ENCODE results near the gene THSD7A.
"Not testable (repeated sequence)": the region's sequence is repeated elsewhere in the genome, so short reads cannot be mapped to it uniquely, and the experiment has no call there.

Gene THSD7A

DNA sequence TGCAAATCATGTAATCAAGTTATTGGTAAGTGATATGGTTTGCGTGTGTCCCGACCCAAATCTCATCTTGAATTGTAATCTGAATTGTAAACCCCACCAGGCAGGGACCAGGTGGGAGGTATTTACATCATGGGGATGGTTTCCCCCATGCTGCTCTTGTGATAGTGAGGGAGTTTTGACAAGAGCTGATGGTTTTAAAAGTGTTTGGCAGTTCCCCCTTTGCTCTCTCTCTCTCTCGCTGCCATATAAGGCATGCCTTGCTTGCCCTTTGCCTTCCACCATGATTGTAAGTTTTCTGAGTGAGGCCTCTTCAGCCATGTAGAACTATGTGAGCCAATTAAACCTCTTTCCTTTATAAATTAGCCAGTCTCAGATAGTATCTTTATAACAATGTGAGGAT is 302.6 kb downstream of the THSD7A start:
- no peaks in the 10 kb centered on the region for H3K9me3 Mint-ChIP-seq

DNA sequence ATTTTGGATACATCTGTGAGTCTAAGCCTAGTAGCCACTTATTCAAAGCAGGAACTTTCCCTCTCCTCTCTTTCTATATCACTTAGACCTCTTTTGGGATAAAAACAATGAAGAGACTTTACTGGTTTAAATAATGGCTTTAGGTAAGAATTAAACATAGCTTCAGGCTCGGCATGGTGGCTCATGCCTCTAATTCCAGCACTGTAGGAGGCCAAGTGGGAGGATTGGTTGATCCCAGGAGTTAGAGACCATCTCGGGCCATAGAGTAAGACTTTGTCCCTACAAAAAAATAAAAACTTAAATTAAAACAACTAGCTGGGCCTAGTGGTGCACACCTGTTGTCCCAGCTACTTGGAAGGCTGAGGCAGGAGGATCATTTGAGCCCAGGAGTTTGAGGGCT is 304.3 kb downstream of the THSD7A start:
- Mint-ChIP-seq H3K4me3 (no peak overlapping the region), H3K4me1 (no peaks in the 10 kb centered on the region), H3K9me3 (no peaks in the 10 kb centered on the region), H3K36me3 (ENCODE audit: low read depth) (peaks cover 29% of the 10 kb centered on the region), H3K27me3 (ENCODE audit: low read depth) (no peaks in the 10 kb centered on the region), H3K27ac (no peak overlapping the region)
- TF ChIP-seq, protein P1, sequence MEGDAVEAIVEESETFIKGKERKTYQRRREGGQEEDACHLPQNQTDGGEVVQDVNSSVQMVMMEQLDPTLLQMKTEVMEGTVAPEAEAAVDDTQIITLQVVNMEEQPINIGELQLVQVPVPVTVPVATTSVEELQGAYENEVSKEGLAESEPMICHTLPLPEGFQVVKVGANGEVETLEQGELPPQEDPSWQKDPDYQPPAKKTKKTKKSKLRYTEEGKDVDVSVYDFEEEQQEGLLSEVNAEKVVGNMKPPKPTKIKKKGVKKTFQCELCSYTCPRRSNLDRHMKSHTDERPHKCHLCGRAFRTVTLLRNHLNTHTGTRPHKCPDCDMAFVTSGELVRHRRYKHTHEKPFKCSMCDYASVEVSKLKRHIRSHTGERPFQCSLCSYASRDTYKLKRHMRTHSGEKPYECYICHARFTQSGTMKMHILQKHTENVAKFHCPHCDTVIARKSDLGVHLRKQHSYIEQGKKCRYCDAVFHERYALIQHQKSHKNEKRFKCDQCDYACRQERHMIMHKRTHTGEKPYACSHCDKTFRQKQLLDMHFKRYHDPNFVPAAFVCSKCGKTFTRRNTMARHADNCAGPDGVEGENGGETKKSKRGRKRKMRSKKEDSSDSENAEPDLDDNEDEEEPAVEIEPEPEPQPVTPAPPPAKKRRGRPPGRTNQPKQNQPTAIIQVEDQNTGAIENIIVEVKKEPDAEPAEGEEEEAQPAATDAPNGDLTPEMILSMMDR (IDR thresholded peaks at IDR 0.05; ENCODE audit: unreplicated experiment in 3 of 3): no peak

More for the DNA sequence above, 302.6 kb downstream of the THSD7A start:
- H3K27ac Mint-ChIP-seq: no peak overlapping the region
- peaks cover 32% of the 10 kb centered on the region for H3K36me3 Mint-ChIP-seq (ENCODE audit: low read depth)
- no peak overlapping the region for H3K4me3 Mint-ChIP-seq
- no peaks in the 10 kb centered on the region for H3K27me3 Mint-ChIP-seq (ENCODE audit: low read depth)
- no peaks in the 10 kb centered on the region for H3K4me1 Mint-ChIP-seq
- TF ChIP-seq, protein P1 (IDR thresholded peaks at IDR 0.05; ENCODE audit: unreplicated experiment in 3 of 3): no peak

DNA sequence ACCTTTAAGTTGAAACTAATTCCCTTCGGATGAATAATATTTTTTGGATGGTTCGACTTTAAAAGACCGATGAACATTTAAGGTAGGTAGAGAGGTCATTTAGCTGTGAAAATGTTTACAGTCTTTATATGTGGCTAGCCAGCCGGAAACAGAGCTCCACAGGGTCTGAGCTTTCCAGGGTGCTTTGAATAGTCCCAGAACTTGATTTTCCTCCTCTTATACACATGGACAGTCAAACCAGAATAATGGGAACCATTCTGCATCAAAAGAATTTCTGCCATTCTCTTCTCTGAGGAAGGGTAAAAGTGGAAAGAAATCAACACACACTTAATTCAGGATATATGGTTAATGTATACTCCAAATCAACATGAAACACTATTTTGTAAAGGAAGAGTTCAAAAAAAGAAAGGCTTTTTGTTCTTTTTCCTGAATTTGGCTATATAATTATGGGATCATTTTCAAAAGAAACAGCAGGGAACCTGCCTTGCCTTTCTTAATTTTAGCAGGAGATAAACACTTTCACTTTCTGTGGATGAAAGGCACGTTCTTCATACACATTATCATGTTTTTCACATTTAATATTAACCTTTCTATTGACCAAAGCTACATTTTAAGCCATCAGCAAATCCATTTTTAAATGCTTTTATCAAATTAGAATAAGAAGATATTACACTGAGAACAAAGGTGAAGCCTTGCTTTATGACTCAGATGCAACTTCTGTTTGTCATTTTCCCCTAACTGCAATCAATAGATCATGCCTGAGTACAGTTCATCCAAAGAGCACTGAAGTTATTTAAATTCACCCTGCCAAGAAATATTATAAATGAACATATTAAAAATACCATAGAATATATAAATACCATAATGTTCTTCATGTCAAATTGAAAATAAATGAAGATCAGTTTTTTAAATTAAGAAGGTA is 307.3 kb downstream of the THSD7A start:
- no peaks in the 10 kb centered on the region for H3K9me3 Mint-ChIP-seq
- H3K4me3 Mint-ChIP-seq: no peak overlapping the region
- TF ChIP-seq, protein P1 (IDR thresholded peaks at IDR 0.05; ENCODE audit: unreplicated experiment in 3 of 3): no peak
- peak overlapping the region in 1 of 3 experiments; percentile 35 for H3K27ac Mint-ChIP-seq
- H3K4me1 Mint-ChIP-seq: no peaks in the 10 kb centered on the region
- no peaks in the 10 kb centered on the region for H3K27me3 Mint-ChIP-seq (ENCODE audit: low read depth)
- peaks cover 13% of the 10 kb centered on the region for H3K36me3 Mint-ChIP-seq (ENCODE audit: low read depth)

- not testable (repeated sequence) for H3K4me3 Mint-ChIP-seq; H3K9me3 Mint-ChIP-seq; H3K27me3 Mint-ChIP-seq (ENCODE audit: low read depth); H3K36me3 Mint-ChIP-seq (ENCODE audit: low read depth); H3K4me1 Mint-ChIP-seq; H3K27ac Mint-ChIP-seq
These were observed 310.0 kb downstream of the THSD7A start for GRCh38 chr7:11521964-11522499.

DNA sequence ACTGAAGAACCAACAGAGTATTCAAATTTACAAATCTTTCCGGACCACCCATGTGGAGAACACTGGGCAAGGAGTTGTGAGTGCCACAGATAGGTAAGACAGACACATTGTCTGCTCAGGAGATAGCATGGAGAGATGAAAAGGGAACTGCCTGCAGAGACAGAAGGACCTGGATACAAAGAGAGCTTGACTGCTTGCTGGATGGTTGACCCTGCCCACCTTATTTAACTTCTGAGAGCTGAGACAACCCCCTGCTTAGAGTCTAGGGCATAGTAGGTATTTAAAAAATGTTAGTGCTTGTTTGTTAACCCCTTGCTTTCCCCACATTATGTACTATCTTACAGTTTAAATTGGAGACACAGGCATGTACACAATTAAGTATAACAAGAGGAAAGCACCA is 314.1 kb downstream of the THSD7A start:
- Mint-ChIP-seq H3K4me3 (no peak overlapping the region), H3K9me3 (no peaks in the 10 kb centered on the region), H3K27ac (no peak overlapping the region), H3K4me1 (no peaks in the 10 kb centered on the region), H3K27me3 (ENCODE audit: low read depth) (no peaks in the 10 kb centered on the region), H3K36me3 (ENCODE audit: low read depth) (peaks cover 3% of the 10 kb centered on the region)
- TF ChIP-seq, protein P1 (IDR thresholded peaks at IDR 0.05; ENCODE audit: unreplicated experiment in 3 of 3): no peak

GRCh38 chr7:11516328-11516727 is 315.7 kb downstream of the THSD7A start:
- Mint-ChIP-seq H3K27me3 (ENCODE audit: low read depth) (no peaks in the 10 kb centered on the region), H3K36me3 (ENCODE audit: low read depth) (peaks cover 8% of the 10 kb centered on the region), H3K4me1 (no peaks in the 10 kb centered on the region), H3K9me3 (peaks cover 3% of the 10 kb centered on the region), H3K27ac (no peak overlapping the region), H3K4me3 (no peak overlapping the region)
- TF ChIP-seq, protein P1 (IDR thresholded peaks at IDR 0.05; ENCODE audit: unreplicated experiment in 3 of 3): no peak
